Measurements from ENCODE around the gene ERG. TPM values are rescaled to one million over a fixed set of nuclear protein-coding genes. Genes with fewer than 3 reads are reported as not detected.

ERG gene
- total RNA-seq, 1 donor from 2014 or later = not detected

GRCh38 chr21:38503583-38503982 lies 5.3 kb upstream of the ERG start:
- peaks cover 13% of the 10 kb centered on the region for H3K4me1 Mint-ChIP-seq (ENCODE audit: low read depth, unreplicated experiment)
- H3K27ac Mint-ChIP-seq (ENCODE audit: unreplicated experiment) = no peak overlapping the region
- peaks cover 1% of the 10 kb centered on the region for H3K27me3 Mint-ChIP-seq (ENCODE audit: unreplicated experiment)
- H3K9me3 Mint-ChIP-seq (ENCODE audit: unreplicated experiment) = no peaks in the 10 kb centered on the region
- no peak for DNase-seq
- H3K4me3 Mint-ChIP-seq (ENCODE audit: unreplicated experiment) = no peak overlapping the region
- TF ChIP-seq, protein P1, sequence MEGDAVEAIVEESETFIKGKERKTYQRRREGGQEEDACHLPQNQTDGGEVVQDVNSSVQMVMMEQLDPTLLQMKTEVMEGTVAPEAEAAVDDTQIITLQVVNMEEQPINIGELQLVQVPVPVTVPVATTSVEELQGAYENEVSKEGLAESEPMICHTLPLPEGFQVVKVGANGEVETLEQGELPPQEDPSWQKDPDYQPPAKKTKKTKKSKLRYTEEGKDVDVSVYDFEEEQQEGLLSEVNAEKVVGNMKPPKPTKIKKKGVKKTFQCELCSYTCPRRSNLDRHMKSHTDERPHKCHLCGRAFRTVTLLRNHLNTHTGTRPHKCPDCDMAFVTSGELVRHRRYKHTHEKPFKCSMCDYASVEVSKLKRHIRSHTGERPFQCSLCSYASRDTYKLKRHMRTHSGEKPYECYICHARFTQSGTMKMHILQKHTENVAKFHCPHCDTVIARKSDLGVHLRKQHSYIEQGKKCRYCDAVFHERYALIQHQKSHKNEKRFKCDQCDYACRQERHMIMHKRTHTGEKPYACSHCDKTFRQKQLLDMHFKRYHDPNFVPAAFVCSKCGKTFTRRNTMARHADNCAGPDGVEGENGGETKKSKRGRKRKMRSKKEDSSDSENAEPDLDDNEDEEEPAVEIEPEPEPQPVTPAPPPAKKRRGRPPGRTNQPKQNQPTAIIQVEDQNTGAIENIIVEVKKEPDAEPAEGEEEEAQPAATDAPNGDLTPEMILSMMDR (IDR thresholded peaks at IDR 0.05; ENCODE audit: partially characterized antibody, unreplicated experiment) = no peak
- no peaks in the 10 kb centered on the region for H3K36me3 Mint-ChIP-seq (ENCODE audit: unreplicated experiment)

- Mint-ChIP-seq H3K9me3 (ENCODE audit: unreplicated experiment) (no peaks in the 10 kb centered on the region), H3K27ac (ENCODE audit: unreplicated experiment) (no peak overlapping the region), H3K4me1 (ENCODE audit: low read depth, unreplicated experiment) (peaks cover 2% of the 10 kb centered on the region), H3K36me3 (ENCODE audit: unreplicated experiment) (no peaks in the 10 kb centered on the region), H3K4me3 (ENCODE audit: unreplicated experiment) (no peak overlapping the region), H3K27me3 (ENCODE audit: unreplicated experiment) (no peaks in the 10 kb centered on the region)
- TF ChIP-seq, protein P1 (IDR thresholded peaks at IDR 0.05; ENCODE audit: partially characterized antibody, unreplicated experiment) = no peak
- DNase-seq = no peak
These were observed 1.8 kb upstream of the ERG start for GRCh38 chr21:38500073-38500472.

- TF ChIP-seq, protein P1 (IDR thresholded peaks at IDR 0.05; ENCODE audit: partially characterized antibody, unreplicated experiment) = no peak
- no peak for DNase-seq
- Mint-ChIP-seq H3K9me3 (ENCODE audit: unreplicated experiment) (no peaks in the 10 kb centered on the region), H3K4me3 (ENCODE audit: unreplicated experiment) (no peak overlapping the region), H3K4me1 (ENCODE audit: low read depth, unreplicated experiment) (peaks cover 2% of the 10 kb centered on the region), H3K36me3 (ENCODE audit: unreplicated experiment) (no peaks in the 10 kb centered on the region), H3K27ac (ENCODE audit: unreplicated experiment) (no peak overlapping the region), H3K27me3 (ENCODE audit: unreplicated experiment) (no peaks in the 10 kb centered on the region)
These were observed 1.0 kb upstream of the ERG start for GRCh38 chr21:38499296-38499695.

DNA sequence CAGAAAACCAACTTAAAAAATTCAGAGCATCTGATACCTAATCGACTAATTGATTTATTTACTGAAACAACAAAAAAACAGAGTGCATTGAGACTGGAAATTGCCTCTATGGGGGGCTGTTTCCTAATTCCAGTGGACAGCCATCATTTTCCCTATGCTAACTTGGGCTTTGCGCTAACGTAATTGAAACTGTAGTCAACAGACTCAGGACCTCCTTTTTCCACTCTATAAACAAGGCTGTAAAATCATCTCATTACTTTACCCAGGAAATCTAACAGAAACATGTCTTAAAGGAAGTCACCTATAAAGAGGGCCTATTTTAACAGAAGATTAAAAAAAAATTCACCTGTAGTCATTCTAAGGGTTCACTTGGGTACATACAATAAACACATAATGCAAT lies 2.1 kb downstream of the ERG start:
- TF ChIP-seq, protein P1 (IDR thresholded peaks at IDR 0.05; ENCODE audit: partially characterized antibody, unreplicated experiment) = no peak
- Mint-ChIP-seq H3K9me3 (ENCODE audit: unreplicated experiment) (no peaks in the 10 kb centered on the region), H3K4me3 (ENCODE audit: unreplicated experiment) (no peak overlapping the region), H3K27me3 (ENCODE audit: unreplicated experiment) (no peaks in the 10 kb centered on the region), H3K27ac (ENCODE audit: unreplicated experiment) (no peak overlapping the region), H3K36me3 (ENCODE audit: unreplicated experiment) (no peaks in the 10 kb centered on the region), H3K4me1 (ENCODE audit: low read depth, unreplicated experiment) (no peaks in the 10 kb centered on the region)
- DNase-seq = no peak

DNA sequence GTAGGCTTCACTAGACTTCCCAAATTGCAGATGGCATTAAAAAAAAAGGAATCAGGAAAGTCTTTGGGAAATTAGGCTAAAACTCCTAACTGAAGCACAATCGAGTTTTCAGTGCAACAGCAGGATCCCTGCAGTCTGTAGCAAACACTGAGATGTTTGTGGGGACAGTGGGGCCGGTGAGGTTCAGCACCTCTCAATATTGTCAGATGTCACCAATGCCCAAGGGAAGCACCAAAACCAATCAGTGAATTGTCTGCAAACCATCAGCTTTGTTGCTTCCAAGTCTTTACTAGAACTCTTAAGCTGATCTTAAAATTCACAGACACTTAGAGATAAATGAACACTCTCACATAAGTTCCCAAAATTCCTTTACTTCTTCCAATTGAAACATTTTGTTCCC lies 2.6 kb downstream of the ERG start:
- H3K27me3 Mint-ChIP-seq (ENCODE audit: unreplicated experiment) = peaks cover 2% of the 10 kb centered on the region
- H3K4me1 Mint-ChIP-seq (ENCODE audit: low read depth, unreplicated experiment) = no peaks in the 10 kb centered on the region
- no peak for DNase-seq
- no peak overlapping the region for H3K27ac Mint-ChIP-seq (ENCODE audit: unreplicated experiment)
- no peaks in the 10 kb centered on the region for H3K9me3 Mint-ChIP-seq (ENCODE audit: unreplicated experiment)
- H3K4me3 Mint-ChIP-seq (ENCODE audit: unreplicated experiment) = no peak overlapping the region
- H3K36me3 Mint-ChIP-seq (ENCODE audit: unreplicated experiment) = no peaks in the 10 kb centered on the region
- TF ChIP-seq, protein P1 (IDR thresholded peaks at IDR 0.05; ENCODE audit: partially characterized antibody, unreplicated experiment) = no peak
